ES-I3 (cell line): ENCODE data around the gene TXNDC15.
A peak's percentile ranks its signal among the peaks of the same experiment; 100 is the strongest.
"Not testable (repeated sequence)": the region's sequence is repeated elsewhere in the genome, so short reads cannot be mapped to it uniquely, and the experiment has no call there.

ENCODE experiments used
- H3K36me3 ChIP-seq: 2 replicates; pipeline ENCODE4 v1.6.1; 2013; ENCODE audit warnings: mild to moderate bottlenecking, low read length, control low read depth, moderate library complexity; ENCODE audit not compliant: insufficient read depth
- H3K4me1 ChIP-seq: 2 replicates; pipeline ENCODE4 v1.6.1; 2013; ENCODE audit warnings: mild to moderate bottlenecking, control low read depth, low read length; ENCODE audit not compliant: insufficient read depth
- H3K9ac ChIP-seq: 2 replicates; pipeline ENCODE4 v1.6.1; 2013; ENCODE audit warnings: low read depth, mild to moderate bottlenecking, low read length, moderate library complexity
- H3K9me3 ChIP-seq: 2 replicates; pipeline ENCODE4 v1.6.1; 2013; ENCODE audit warnings: mild to moderate bottlenecking, low read length, moderate library complexity; ENCODE audit not compliant: control insufficient read depth, insufficient read depth

TXNDC15 gene

GRCh38 chr5:134892926-134893325 lies 18.8 kb downstream of the TXNDC15 start:
- Histone ChIP-seq H3K9ac (no peak overlapping the region), H3K36me3 (peaks cover 3% of the 10 kb centered on the region; the same call in 1 of the 2 replicates), H3K4me1 (no peaks in the 10 kb centered on the region), H3K9me3 (no peaks in the 10 kb centered on the region)

DNA sequence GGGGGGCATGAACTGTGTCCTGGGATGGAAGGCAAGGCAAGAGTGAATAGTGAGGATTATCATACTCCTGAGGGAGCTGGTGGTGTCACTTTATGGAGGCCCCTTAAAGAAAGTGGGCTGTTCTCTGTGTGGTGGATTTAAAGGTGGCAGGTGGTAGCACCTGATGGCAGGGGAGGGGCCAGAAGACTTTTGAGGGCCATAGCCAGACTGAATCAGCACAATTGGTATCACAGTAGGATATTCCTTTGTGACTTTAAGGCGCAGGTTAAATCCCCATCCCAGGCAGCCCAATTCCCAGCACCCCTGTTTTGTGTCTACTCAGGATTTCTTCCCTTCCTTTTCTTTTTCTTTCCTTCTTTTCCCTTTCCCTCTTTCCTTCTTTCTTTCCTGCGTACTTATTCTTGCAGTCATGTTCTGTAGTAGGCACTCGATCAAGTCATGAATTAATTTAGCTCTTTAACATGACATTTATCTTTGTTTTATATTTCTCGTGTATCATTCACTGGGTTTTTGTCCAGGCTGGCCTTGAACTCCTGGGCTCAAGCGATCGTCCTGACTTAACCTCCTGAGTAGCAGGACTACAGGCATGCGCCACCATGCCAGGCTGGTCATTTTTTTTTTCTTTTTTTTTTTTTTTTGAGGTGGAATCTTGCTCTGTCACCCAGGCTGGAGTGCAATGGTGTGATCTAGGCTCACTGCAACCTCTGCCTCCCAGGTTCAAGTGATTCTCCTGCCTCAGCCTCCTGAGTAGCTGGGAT lies 19.8 kb downstream of the TXNDC15 start:
- peaks cover 3% of the 10 kb centered on the region; the same call in 1 of the 2 replicates for H3K36me3 ChIP-seq
- no peaks in the 10 kb centered on the region for H3K9me3 ChIP-seq
- H3K9ac ChIP-seq = no peak overlapping the region
- H3K4me1 ChIP-seq = no peaks in the 10 kb centered on the region

- no peak overlapping the region for H3K9ac ChIP-seq
- peaks cover 4% of the 10 kb centered on the region; the same call in 1 of the 2 replicates for H3K4me1 ChIP-seq
Observed at GRCh38 chr5:134902071-134902801, 28.1 kb downstream of the TXNDC15 start.

DNA sequence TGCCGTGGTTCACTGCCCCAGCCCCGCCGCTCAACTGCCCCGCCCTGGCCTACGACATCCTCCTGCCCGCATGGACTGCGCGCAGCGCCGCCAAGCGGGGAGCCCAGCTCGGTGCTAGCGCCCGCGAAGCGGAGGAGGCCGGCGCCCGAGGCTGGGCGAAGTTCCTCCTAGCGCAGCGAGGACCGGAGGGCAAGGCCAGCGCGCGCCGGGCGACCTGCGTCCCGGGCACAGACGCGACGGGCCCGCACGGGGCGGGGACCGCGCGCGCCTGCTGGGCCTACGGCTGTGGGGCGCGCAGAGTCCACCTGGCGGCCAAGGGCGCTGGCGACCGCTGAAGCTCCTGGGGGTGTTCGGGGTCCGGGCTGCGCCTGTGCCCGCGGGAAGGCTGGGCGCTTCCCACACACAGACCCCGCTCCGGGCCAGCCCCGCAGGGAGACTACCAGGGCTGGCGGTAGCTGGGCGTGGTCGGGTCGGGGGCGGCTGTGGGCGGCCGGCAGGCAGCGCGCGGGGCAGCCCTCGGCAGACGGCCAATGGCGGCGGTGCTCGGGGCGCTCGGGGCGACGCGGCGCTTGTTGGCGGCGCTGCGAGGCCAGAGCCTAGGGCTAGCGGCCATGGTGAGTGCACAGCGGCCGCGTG lies 30.6 kb downstream of the TXNDC15 start, which contains the start of gene PCBD2:
Gene PCBD2 (plus strand): TSS at position 522 of the 636 bp plus-strand sequence. CDS start 9 bp downstream, at position 531.
- Histone ChIP-seq H3K36me3 (no peaks in the 10 kb centered on the region), H3K9me3 (no peaks in the 10 kb centered on the region), H3K4me1 (peaks cover 4% of the 10 kb centered on the region; the same call in 1 of the 2 replicates), H3K9ac (peak within 1 kb of the TSS; percentile 95)

More at GRCh38 chr5:134902071-134902801, 28.1 kb downstream of the TXNDC15 start:
- Histone ChIP-seq H3K9me3 (no peaks in the 10 kb centered on the region), H3K36me3 (no peaks in the 10 kb centered on the region; the same call in 1 of the 2 replicates)

- H3K9me3 ChIP-seq = no peaks in the 10 kb centered on the region
- no peaks in the 10 kb centered on the region; the same call in 1 of the 2 replicates for H3K36me3 ChIP-seq
- peaks cover 4% of the 10 kb centered on the region; the same call in 1 of the 2 replicates for H3K4me1 ChIP-seq
- H3K9ac ChIP-seq = peak overlapping the region; percentile 95
Observed at GRCh38 chr5:134905246-134905996, 31.2 kb downstream of the TXNDC15 start.

DNA sequence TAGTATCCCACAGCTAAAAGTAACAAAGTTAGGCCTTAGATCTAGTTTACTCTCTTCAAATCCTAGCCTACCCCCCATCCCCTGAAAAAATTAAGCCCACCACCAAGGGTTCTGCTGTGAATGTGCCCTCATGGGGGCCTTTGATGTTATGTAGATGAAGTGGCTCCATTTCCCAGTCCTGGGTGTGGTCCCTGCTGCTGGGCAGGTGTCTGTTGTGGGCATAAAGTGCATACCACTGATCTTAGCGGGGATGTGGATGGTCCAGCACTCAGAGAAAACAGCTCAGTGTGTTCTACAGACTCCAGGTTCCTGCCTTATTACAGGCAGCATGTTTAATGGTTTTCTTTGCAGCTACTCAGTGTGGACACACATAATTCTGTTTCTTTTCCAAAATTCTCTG lies 32.6 kb downstream of the TXNDC15 start:
- Histone ChIP-seq H3K4me1 (peaks cover 4% of the 10 kb centered on the region; the same call in 1 of the 2 replicates), H3K9ac (no peak overlapping the region), H3K9me3 (no peaks in the 10 kb centered on the region), H3K36me3 (no peaks in the 10 kb centered on the region; the same call in 1 of the 2 replicates)

- H3K9me3 ChIP-seq, H3K9ac ChIP-seq, H3K36me3 ChIP-seq, H3K4me1 ChIP-seq: not testable (repeated sequence)
Observed at GRCh38 chr5:134910752-134911151, 36.6 kb downstream of the TXNDC15 start.

DNA sequence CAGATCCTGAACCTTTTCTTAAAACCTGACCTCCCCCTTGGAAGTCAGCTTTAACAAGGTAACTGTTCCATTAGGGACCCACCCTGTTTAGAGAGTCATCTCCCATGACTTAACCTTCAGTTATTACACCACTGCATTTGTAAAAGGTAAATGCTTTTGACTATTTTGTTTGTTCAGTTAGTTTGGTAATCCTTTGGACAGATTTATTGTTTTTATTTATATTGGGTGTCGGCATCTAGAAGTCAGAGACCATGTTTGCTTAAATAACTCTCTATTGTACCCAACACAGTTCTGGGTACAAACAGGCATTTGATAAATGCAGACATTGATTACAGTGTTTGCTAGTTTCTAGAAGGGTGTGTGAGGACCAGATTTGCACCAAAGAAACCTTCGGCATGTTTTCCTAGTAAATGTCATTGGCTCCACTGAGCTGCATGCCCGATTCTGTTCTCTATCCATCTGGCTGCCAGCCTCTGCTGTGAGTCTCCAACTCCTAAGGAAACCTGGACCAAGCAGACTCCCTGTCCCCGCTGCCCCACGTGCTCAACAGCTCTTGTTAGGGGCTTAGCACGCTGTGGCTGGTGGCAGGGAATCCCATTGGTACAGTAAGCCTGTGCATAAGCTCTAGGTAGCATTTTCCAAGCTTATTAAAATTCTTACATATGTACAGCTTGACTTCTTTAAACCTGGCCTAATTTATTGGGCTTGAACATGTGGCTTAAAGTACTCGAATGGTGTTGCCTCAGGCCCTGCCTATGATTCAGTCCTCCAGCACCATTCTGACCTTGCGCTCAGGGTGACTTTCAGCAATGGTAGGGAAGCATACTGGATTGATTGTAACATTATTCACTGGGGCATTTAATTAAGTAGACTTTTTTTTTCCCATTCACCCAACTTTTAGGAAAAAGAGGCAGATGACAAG lies 37.4 kb downstream of the TXNDC15 start:
- Histone ChIP-seq H3K9me3 (no peaks in the 10 kb centered on the region), H3K36me3 (no peaks in the 10 kb centered on the region; the same call in 1 of the 2 replicates), H3K4me1 (peaks cover 4% of the 10 kb centered on the region; the same call in 1 of the 2 replicates), H3K9ac (no peak overlapping the region)

- H3K4me1 ChIP-seq = no peaks in the 10 kb centered on the region
- H3K36me3 ChIP-seq = no peaks in the 10 kb centered on the region; the same call in 1 of the 2 replicates
- no peaks in the 10 kb centered on the region for H3K9me3 ChIP-seq
- H3K9ac ChIP-seq = no peak overlapping the region
Observed at GRCh38 chr5:134913254-134913653, 39.1 kb downstream of the TXNDC15 start.

DNA sequence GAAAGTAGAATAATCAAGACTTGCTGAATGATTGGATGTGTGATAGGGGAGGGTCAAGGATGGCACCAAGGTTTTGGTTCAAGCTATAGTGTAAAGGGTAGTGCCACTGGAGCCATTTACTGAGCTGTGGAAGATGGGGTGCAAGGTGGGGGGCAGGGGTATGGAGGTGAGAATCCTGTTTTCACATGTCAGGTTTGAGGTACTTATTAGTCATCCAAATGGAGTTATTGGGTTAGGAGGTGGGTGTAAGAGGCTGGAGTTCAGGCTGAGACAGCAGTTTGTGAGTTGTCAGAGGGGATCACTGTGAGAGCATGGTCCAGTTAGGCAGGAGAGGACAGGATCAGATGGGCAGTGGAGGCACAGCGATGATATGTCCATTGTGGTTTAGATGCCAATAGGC lies 39.6 kb downstream of the TXNDC15 start:
- H3K36me3 ChIP-seq = peaks cover 3% of the 10 kb centered on the region; the same call in 1 of the 2 replicates
- H3K9me3 ChIP-seq = no peaks in the 10 kb centered on the region
- no peak overlapping the region for H3K9ac ChIP-seq
- H3K4me1 ChIP-seq = no peaks in the 10 kb centered on the region

DNA sequence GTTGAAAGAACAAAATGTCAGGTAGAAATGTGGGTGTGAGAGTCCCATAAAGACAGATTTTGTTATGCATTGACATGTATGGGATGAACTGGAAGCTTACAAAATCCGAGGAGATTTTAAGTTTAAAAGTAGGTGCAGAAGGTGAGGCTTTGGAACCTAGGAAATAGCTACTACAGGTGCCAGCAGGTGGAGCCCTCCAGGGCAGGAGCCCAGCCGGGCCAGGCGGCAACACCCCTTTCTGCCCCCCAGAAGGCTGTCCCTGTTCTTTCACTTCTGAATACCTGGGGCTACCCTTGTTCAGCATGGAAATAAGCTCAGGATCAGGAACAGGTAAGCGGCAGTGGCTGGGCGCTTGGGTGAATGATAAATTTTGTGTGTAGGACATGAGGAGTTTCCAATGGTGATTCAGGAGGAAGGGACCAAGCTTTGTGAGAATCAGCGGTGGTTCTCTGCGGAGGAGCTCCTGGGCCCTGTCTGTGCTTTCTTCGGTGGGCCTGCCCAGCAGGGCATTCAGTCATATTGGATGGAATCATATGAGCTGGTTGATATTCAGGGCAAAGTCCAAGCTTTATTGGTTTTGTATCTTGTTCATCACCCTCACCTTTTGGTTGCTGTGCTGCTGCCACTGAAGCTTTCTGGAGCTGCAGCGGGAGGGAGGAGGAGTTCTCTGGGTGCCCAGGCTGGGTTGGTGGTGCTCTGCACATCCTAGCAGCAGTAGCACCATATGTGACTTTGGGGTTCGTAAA lies 43.1 kb downstream of the TXNDC15 start:
- Histone ChIP-seq H3K36me3 (peaks cover 9% of the 10 kb centered on the region; the same call in 1 of the 2 replicates), H3K9me3 (no peaks in the 10 kb centered on the region), H3K4me1 (no peaks in the 10 kb centered on the region), H3K9ac (no peak overlapping the region)

DNA sequence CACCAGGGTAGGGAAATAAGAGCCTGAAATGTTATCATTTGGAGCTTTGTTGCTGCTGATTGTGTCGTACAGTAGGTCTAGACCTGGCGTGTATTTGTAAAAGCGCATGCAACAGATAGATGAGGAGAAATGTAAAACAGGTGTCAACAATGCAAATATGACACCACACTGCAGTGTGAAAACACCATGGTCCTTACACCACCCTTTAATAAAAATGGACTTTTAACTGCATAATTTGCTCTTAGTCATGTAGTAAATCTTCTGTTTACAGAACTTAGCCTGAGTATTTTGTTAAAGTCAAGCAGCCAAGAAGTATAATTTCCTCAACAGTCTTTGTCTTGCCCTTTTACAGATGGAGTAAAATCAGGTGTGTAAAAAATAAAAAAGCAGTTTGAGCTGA lies 44.7 kb downstream of the TXNDC15 start:
- Histone ChIP-seq H3K9me3 (no peaks in the 10 kb centered on the region), H3K4me1 (no peaks in the 10 kb centered on the region), H3K9ac (no peak overlapping the region), H3K36me3 (peaks cover 9% of the 10 kb centered on the region; the same call in 1 of the 2 replicates)
